ENCODE measurements around the gene AANAT. TPM values are rescaled to one million over a fixed set of nuclear protein-coding genes. Genes with fewer than 3 reads are reported as not detected.
A peak's percentile ranks its signal among the peaks of the same experiment; 100 is the strongest.

The AANAT gene
- total RNA-seq, 6 experiments from 2014 or later, result not detected

GRCh38 chr17:76422406-76422805, 45.0 kb upstream of the AANAT start:
- TF ChIP-seq CTCF (IDR thresholded peaks at IDR 0.05) (no peak), POLR2A (IDR thresholded peaks at IDR 0.05) (no peak)
- H3K4me1 ChIP-seq, result peaks cover 0 to under 1% (median 0%) of the 10 kb centered on the region in 4 donors
- DNase-seq, result no peak
- H3K27ac ChIP-seq, result no peak overlapping the region
- no peaks in the 10 kb centered on the region for H3K9me3 ChIP-seq
- intact Hi-C loops (cut with DNase I), result no loop called here
- no peaks in the 10 kb centered on the region for H3K27me3 ChIP-seq
- H3K4me3 ChIP-seq, result no peak overlapping the region
- ATAC-seq, result no peak
- no peaks in the 10 kb centered on the region for H3K36me3 ChIP-seq
- 100% methylated on average over 3 of the region's 8 CpGs for WGBS (ENCODE audit: insufficient coverage, low coverage, low lambda C conversion rate, missing lambda C conversion rate)

- H3K4me1 ChIP-seq, result peaks cover 0 to 5% (median 0%) of the 10 kb centered on the region in 4 donors
- no peak overlapping the region for H3K27ac ChIP-seq
- intact Hi-C loops (cut with DNase I), result no loop called here
- H3K27me3 ChIP-seq, result no peaks in the 10 kb centered on the region
- no peaks in the 10 kb centered on the region for H3K36me3 ChIP-seq
- TF ChIP-seq POLR2A (IDR thresholded peaks at IDR 0.05) (no peak), CTCF (IDR thresholded peaks at IDR 0.05) (no peak)
- no peaks in the 10 kb centered on the region for H3K9me3 ChIP-seq
- no peak overlapping the region for H3K4me3 ChIP-seq
- DNase-seq, result no peak
- ATAC-seq, result no peak
- 92% methylated on average over 5 of the region's 6 CpGs for WGBS (ENCODE audit: insufficient coverage, low coverage, low lambda C conversion rate, missing lambda C conversion rate)
Measured at GRCh38 chr17:76422860-76423259, 44.5 kb upstream of the AANAT start.

GRCh38 chr17:76426853-76427252, 40.5 kb upstream of the AANAT start:
- no peak for DNase-seq
- 93% methylated on average over 3 of the region's 3 CpGs for WGBS (ENCODE audit: insufficient coverage, low coverage, low lambda C conversion rate, missing lambda C conversion rate)
- ATAC-seq, result no peak
- H3K36me3 ChIP-seq, result no peaks in the 10 kb centered on the region
- H3K4me3 ChIP-seq, result no peak overlapping the region
- TF ChIP-seq POLR2A (IDR thresholded peaks at IDR 0.05) (no peak), CTCF (IDR thresholded peaks at IDR 0.05) (no peak)
- intact Hi-C loops (cut with DNase I), result no loop called here
- H3K27ac ChIP-seq, result no peak overlapping the region
- H3K9me3 ChIP-seq, result no peaks in the 10 kb centered on the region
- H3K27me3 ChIP-seq, result no peaks in the 10 kb centered on the region
- peaks cover 0 to 11% (median 0%) of the 10 kb centered on the region in 4 donors for H3K4me1 ChIP-seq

GRCh38 chr17:76427501-76428231, 39.7 kb upstream of the AANAT start:
- WGBS (ENCODE audit: insufficient coverage, low coverage, low lambda C conversion rate, missing lambda C conversion rate), result 62% methylated on average over 8 of the region's 8 CpGs
- TF ChIP-seq POLR2A (IDR thresholded peaks at IDR 0.05), result no peak
- TF ChIP-seq CTCF (IDR thresholded peaks at IDR 0.05), result no peak
- Histone ChIP-seq H3K27me3 (no peaks in the 10 kb centered on the region), H3K4me1 (peaks cover 0 to 11% (median 0%) of the 10 kb centered on the region in 4 donors), H3K9me3 (no peaks in the 10 kb centered on the region), H3K4me3 (no peak overlapping the region), H3K27ac (no peak overlapping the region), H3K36me3 (no peaks in the 10 kb centered on the region)
- ATAC-seq, result peak in 2 of 4 donors; percentile 54 to 55
- DNase-seq, result no peak
- intact Hi-C loops (cut with DNase I), result no loop called here

Data from right lobe of liver (tissue), 6 donors.